ENCODE data around the gene TMEM14B. TPM values are rescaled to one million over a fixed set of nuclear protein-coding genes. Genes with fewer than 3 reads are reported as not detected.
"Not testable (repeated sequence)": the region's sequence is repeated elsewhere in the genome, so short reads cannot be mapped to it uniquely, and the experiment has no call there.

TMEM14B gene
- 86.3 TPM for total RNA-seq
- 95.4 TPM for polyA plus RNA-seq
- long read RNA-seq, donor 1, transcript TMEM14B-202 (6 exons, 975 nt), result major isoform, 5 of 6 reads
- long read RNA-seq, donor 1, partial matches to known transcripts, result 0 of 6 reads
- long read RNA-seq, donor 1, other reads (novel, unspliced or antisense), result 0 of 6 reads
- long read RNA-seq, donor 2, result 0 reads
- long read RNA-seq, donor 3, transcript TMEM14B-201 (5 exons, 787 nt), result minor isoform, 13 of 183 reads
- long read RNA-seq, donor 3, transcript TMEM14B-202 (6 exons, 975 nt), result major isoform, 132 of 183 reads
- long read RNA-seq, donor 3, partial matches to known transcripts, result 19 of 183 reads
- long read RNA-seq, donor 3, other reads (novel, unspliced or antisense), result 12 of 183 reads
- long read RNA-seq, donor 4, transcript TMEM14B-202 (6 exons, 975 nt), result major isoform, 28 of 42 reads
- long read RNA-seq, donor 4, partial matches to known transcripts, result 13 of 42 reads
- long read RNA-seq, donor 4, other reads (novel, unspliced or antisense), result 0 of 42 reads
- long read RNA-seq, donor 5, transcript TMEM14B-201 (5 exons, 787 nt), result minor isoform, 8 of 185 reads
- long read RNA-seq, donor 5, transcript TMEM14B-202 (6 exons, 975 nt), result major isoform, 147 of 185 reads
- long read RNA-seq, donor 5, partial matches to known transcripts, result 5 of 185 reads
- long read RNA-seq, donor 5, other reads (novel, unspliced or antisense), result 13 of 185 reads
- long read RNA-seq, donor 6, transcript TMEM14B-202 (6 exons, 975 nt), result major isoform, 48 of 61 reads
- long read RNA-seq, donor 6, transcript TMEM14B-201 (5 exons, 787 nt), result minor isoform, 7 of 61 reads
- long read RNA-seq, donor 6, partial matches to known transcripts, result 0 of 61 reads
- long read RNA-seq, donor 6, other reads (novel, unspliced or antisense), result 0 of 61 reads
- long read RNA-seq, donor 7, transcript TMEM14B-201 (5 exons, 787 nt), result minor isoform, 5 of 62 reads
- long read RNA-seq, donor 7, transcript TMEM14B-202 (6 exons, 975 nt), result major isoform, 55 of 62 reads
- long read RNA-seq, donor 7, partial matches to known transcripts, result 0 of 62 reads
- long read RNA-seq, donor 7, other reads (novel, unspliced or antisense), result 0 of 62 reads
- long read RNA-seq, donor 8, transcript TMEM14B-202 (6 exons, 975 nt), result major isoform, 21 of 23 reads
- long read RNA-seq, donor 8, partial matches to known transcripts, result 0 of 23 reads
- long read RNA-seq, donor 8, other reads (novel, unspliced or antisense), result 0 of 23 reads
- long read RNA-seq, donor 9, transcript TMEM14B-201 (5 exons, 787 nt), result minor isoform, 5 of 54 reads
- long read RNA-seq, donor 9, transcript TMEM14B-202 (6 exons, 975 nt), result major isoform, 35 of 54 reads
- long read RNA-seq, donor 9, partial matches to known transcripts, result 8 of 54 reads
- long read RNA-seq, donor 9, other reads (novel, unspliced or antisense), result 0 of 54 reads
- long read RNA-seq, donor 10, transcript TMEM14B-202 (6 exons, 975 nt), result major isoform, 35 of 59 reads
- long read RNA-seq, donor 10, partial matches to known transcripts, result 7 of 59 reads
- long read RNA-seq, donor 10, other reads (novel, unspliced or antisense), result 6 of 59 reads

GRCh38 chr6:10747251-10747972, at the start of gene TMEM14B:
Gene TMEM14B (plus strand): TSS chr6:10747805. CDS start chr6:10749246, 1,441 bp downstream.
- Histone ChIP-seq H3K4me3 (ENCODE audit: low read length in 2 of 2) (peak within 1 kb of the TSS; percentile 60 to 84), H3K27ac (ENCODE audit: low read depth in 1 of 2, low read length in 1 of 2) (peak within 1 kb of the TSS; percentile 81 to 89), H3K27me3 (ENCODE audit: control insufficient read depth in 2 of 2, insufficient read depth in 1 of 2, low read length in 1 of 2) (no peaks in the 10 kb centered on the region), H3K36me3 (ENCODE audit: control insufficient read depth in 2 of 2, insufficient read depth in 2 of 2, low read length in 1 of 2) (peaks cover 19 to 20% of the 10 kb centered on the region in 2 donors), H3K4me1 (ENCODE audit: control insufficient read depth in 2 of 2, insufficient read depth in 2 of 2, low read length in 2 of 2) (peaks cover 22 to 27% of the 10 kb centered on the region in 2 donors), H3K9me3 (ENCODE audit: control insufficient read depth in 2 of 2, insufficient read depth in 1 of 2, low read length in 1 of 2) (no peaks in the 10 kb centered on the region)
- WGBS, result 2% methylated on average over 52 of the region's 52 CpGs
- peak; percentile 88 to 99 (median 97) for DNase-seq (ENCODE audit: low read depth in 6 of 9, low spot score in 9 of 9)

GRCh38 chr6:10713962-10714361, 33.6 kb upstream of the TMEM14B start:
- WGBS, result 95% methylated on average over 8 of the region's 8 CpGs
- H3K27me3 ChIP-seq (ENCODE audit: control insufficient read depth in 2 of 2, insufficient read depth in 1 of 2, low read length in 1 of 2), result no peaks in the 10 kb centered on the region
- no peaks in the 10 kb centered on the region for H3K4me1 ChIP-seq (ENCODE audit: control insufficient read depth in 2 of 2, insufficient read depth in 2 of 2, low read length in 2 of 2)
- DNase-seq (ENCODE audit: low read depth in 6 of 9, low spot score in 9 of 9), result no peak
- no peaks in the 10 kb centered on the region for H3K9me3 ChIP-seq (ENCODE audit: control insufficient read depth in 2 of 2, insufficient read depth in 1 of 2, low read length in 1 of 2)
- H3K27ac ChIP-seq (ENCODE audit: low read depth in 1 of 2, low read length in 1 of 2), result no peak overlapping the region
- H3K4me3 ChIP-seq (ENCODE audit: low read length in 2 of 2), result no peak overlapping the region
- peaks cover 0 to 12% of the 10 kb centered on the region in 2 donors for H3K36me3 ChIP-seq (ENCODE audit: control insufficient read depth in 2 of 2, insufficient read depth in 2 of 2, low read length in 1 of 2)

- Histone ChIP-seq H3K36me3 (ENCODE audit: control insufficient read depth in 2 of 2, insufficient read depth in 2 of 2, low read length in 1 of 2) (no peaks in the 10 kb centered on the region), H3K9me3 (ENCODE audit: control insufficient read depth in 2 of 2, insufficient read depth in 1 of 2, low read length in 1 of 2) (peaks cover 0 to 3% of the 10 kb centered on the region in 2 donors), H3K4me3 (ENCODE audit: low read length in 2 of 2) (peak overlapping the region in 1 of 2 donors; percentile 59), H3K27me3 (ENCODE audit: control insufficient read depth in 2 of 2, insufficient read depth in 1 of 2, low read length in 1 of 2) (no peaks in the 10 kb centered on the region), H3K4me1 (ENCODE audit: control insufficient read depth in 2 of 2, insufficient read depth in 2 of 2, low read length in 2 of 2) (peaks cover 9 to 15% of the 10 kb centered on the region in 2 donors), H3K27ac (ENCODE audit: low read depth in 1 of 2, low read length in 1 of 2) (peak overlapping the region in 1 of 2 donors; percentile 79)
- peak in 1 of 9 donors; percentile 58 for DNase-seq (ENCODE audit: low read depth in 6 of 9, low spot score in 9 of 9)
- 66% methylated on average over 8 of the region's 8 CpGs for WGBS
Measured at GRCh38 chr6:10719296-10719963, 28.2 kb upstream of the TMEM14B start.

GRCh38 chr6:10719964-10720264, 27.7 kb upstream of the TMEM14B start:
- peak in 1 of 9 donors; percentile 26 for DNase-seq (ENCODE audit: low read depth in 6 of 9, low spot score in 9 of 9)
- no peaks in the 10 kb centered on the region for H3K36me3 ChIP-seq (ENCODE audit: control insufficient read depth in 2 of 2, insufficient read depth in 2 of 2, low read length in 1 of 2)
- H3K27ac ChIP-seq (ENCODE audit: low read depth in 1 of 2, low read length in 1 of 2), result peak overlapping the region; percentile 79 to 81
- H3K27me3 ChIP-seq (ENCODE audit: control insufficient read depth in 2 of 2, insufficient read depth in 1 of 2, low read length in 1 of 2), result no peaks in the 10 kb centered on the region
- peaks cover 0 to 3% of the 10 kb centered on the region in 2 donors for H3K9me3 ChIP-seq (ENCODE audit: control insufficient read depth in 2 of 2, insufficient read depth in 1 of 2, low read length in 1 of 2)
- H3K4me1 ChIP-seq (ENCODE audit: control insufficient read depth in 2 of 2, insufficient read depth in 2 of 2, low read length in 2 of 2), result peaks cover 9 to 15% of the 10 kb centered on the region in 2 donors
- 41% methylated on average over 21 of the region's 21 CpGs for WGBS
- H3K4me3 ChIP-seq (ENCODE audit: low read length in 2 of 2), result peak overlapping the region; percentile 53 to 59

- H3K4me1 ChIP-seq (ENCODE audit: control insufficient read depth in 2 of 2, insufficient read depth in 2 of 2, low read length in 2 of 2), result peaks cover 9 to 15% of the 10 kb centered on the region in 2 donors
- DNase-seq (ENCODE audit: low read depth in 6 of 9, low spot score in 9 of 9), result peak in 6 of 9 donors; percentile 24 to 71 (median 48)
Measured at GRCh38 chr6:10720265-10720959, 27.2 kb upstream of the TMEM14B start.

GRCh38 chr6:10720960-10721849, 26.4 kb upstream of the TMEM14B start:
- Histone ChIP-seq H3K4me1 (ENCODE audit: control insufficient read depth in 2 of 2, insufficient read depth in 2 of 2, low read length in 2 of 2) (peaks cover 9 to 15% of the 10 kb centered on the region in 2 donors), H3K27ac (ENCODE audit: low read depth in 1 of 2, low read length in 1 of 2) (peak overlapping the region; percentile 79 to 81), H3K4me3 (ENCODE audit: low read length in 2 of 2) (peak overlapping the region; percentile 53 to 59)
- not testable (repeated sequence) for DNase-seq (ENCODE audit: low read depth in 6 of 9, low spot score in 9 of 9); H3K36me3 ChIP-seq (ENCODE audit: control insufficient read depth in 2 of 2, insufficient read depth in 2 of 2, low read length in 1 of 2); H3K9me3 ChIP-seq (ENCODE audit: control insufficient read depth in 2 of 2, insufficient read depth in 1 of 2, low read length in 1 of 2); H3K27me3 ChIP-seq (ENCODE audit: control insufficient read depth in 2 of 2, insufficient read depth in 1 of 2, low read length in 1 of 2)
- 90% methylated on average over 17 of the region's 17 CpGs for WGBS

More at GRCh38 chr6:10720265-10720959, 27.2 kb upstream of the TMEM14B start:
- Histone ChIP-seq H3K9me3 (ENCODE audit: control insufficient read depth in 2 of 2, insufficient read depth in 1 of 2, low read length in 1 of 2) (peaks cover 0 to 3% of the 10 kb centered on the region in 2 donors), H3K27me3 (ENCODE audit: control insufficient read depth in 2 of 2, insufficient read depth in 1 of 2, low read length in 1 of 2) (no peaks in the 10 kb centered on the region), H3K4me3 (ENCODE audit: low read length in 2 of 2) (peak overlapping the region; percentile 53 to 59), H3K27ac (ENCODE audit: low read depth in 1 of 2, low read length in 1 of 2) (peak overlapping the region; percentile 79 to 81), H3K36me3 (ENCODE audit: control insufficient read depth in 2 of 2, insufficient read depth in 2 of 2, low read length in 1 of 2) (peaks cover 0 to 2% of the 10 kb centered on the region in 2 donors)
- WGBS, result 33% methylated on average over 49 of the region's 49 CpGs
